Activated CD8-positive, alpha-beta memory T cell treated with anti-CD3 and anti-CD28 coated beads, Interleukin-2, amount 50 U/mL, for 4 hours (primary cell): Measurements from ENCODE around the gene TMEM181.
"Not testable (repeated sequence)": the region's sequence is repeated elsewhere in the genome, so short reads cannot be mapped to it uniquely, and the experiment has no call there.

Source experiments
- DNase-seq: peaks from one replicate; pipeline ENCODE4 v3.0.0-alpha.2; 2020

The TMEM181 gene, protein sequence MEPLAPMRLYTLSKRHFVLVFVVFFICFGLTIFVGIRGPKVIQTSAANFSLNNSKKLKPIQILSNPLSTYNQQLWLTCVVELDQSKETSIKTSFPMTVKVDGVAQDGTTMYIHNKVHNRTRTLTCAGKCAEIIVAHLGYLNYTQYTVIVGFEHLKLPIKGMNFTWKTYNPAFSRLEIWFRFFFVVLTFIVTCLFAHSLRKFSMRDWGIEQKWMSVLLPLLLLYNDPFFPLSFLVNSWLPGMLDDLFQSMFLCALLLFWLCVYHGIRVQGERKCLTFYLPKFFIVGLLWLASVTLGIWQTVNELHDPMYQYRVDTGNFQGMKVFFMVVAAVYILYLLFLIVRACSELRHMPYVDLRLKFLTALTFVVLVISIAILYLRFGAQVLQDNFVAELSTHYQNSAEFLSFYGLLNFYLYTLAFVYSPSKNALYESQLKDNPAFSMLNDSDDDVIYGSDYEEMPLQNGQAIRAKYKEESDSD

GRCh38 chr6:158559895-158560835 lies at the start of gene TMEM181:
Gene TMEM181, plus strand, starts transcription at chr6:158560091. Its CDS starts 134 bp downstream, at chr6:158560225.
- peak; percentile 92 for DNase-seq

DNA sequence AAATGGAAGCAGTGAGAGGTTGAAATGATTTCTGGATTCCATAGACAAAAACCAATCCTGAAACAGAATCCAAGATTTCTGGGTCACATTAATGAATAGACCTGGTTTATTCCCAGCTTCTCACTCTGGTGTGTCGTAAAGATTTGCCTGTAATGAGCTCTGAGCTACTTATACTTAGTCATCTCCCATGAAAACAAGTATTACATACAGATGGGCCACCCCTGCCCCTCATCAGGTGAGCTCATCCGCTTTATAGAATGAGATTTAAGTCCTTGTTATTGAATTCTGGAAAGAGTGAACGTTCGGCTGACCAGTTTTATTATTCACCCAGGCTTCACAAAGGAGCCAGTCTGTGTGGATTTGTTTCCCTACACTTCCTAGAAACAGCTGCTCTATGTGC lies 47.1 kb upstream of the TMEM181 start:
- DNase-seq, result no peak

DNA sequence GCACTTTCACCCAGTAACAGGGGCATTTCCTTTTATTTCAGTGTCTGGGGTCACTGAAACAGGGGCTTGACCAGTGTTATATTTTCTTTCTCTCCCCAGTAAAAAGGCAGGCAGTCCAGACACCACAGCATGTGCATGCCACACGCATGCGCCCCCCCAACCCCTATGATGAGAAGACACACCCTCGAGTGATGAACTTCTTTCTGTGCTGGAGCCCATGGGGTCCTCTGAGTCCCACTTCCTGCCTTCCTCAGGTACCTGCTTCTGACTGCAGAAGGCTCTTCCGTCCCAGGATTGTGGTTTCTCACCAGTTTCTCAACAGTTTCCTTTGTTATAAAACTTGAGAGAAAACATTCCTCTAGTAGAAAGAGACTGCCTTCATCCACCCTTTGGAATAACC lies 45.7 kb upstream of the TMEM181 start:
- no peak for DNase-seq

- DNase-seq, result no peak
These were observed 44.9 kb upstream of the TMEM181 start for GRCh38 chr6:158514991-158515390.

DNA sequence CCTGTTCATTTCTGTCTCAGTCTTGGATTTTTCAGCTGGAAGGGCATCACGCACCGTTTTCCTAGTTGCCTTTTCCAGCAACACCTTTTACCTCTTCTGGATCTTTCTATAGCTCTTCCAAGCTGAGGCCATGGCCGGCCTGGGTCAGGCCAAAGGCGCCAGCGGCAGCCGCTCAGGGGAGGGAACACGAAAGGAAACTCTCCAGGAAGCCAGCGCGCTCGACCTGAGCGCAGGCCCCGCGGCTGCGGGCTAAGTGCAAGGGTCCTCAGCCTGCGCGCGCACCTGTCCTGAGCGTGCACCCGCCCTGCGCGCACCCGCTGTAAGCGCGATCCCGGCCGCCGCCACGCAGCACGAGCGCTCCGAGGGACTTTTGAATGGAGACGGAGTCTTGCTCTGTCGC lies 43.8 kb upstream of the TMEM181 start:
- no peak for DNase-seq

- DNase-seq, result no peak
These were observed 42.9 kb upstream of the TMEM181 start for GRCh38 chr6:158517038-158517437.

- no peak for DNase-seq
These were observed 42.3 kb upstream of the TMEM181 start for GRCh38 chr6:158517581-158517980.

GRCh38 chr6:158518191-158519127 lies 41.4 kb upstream of the TMEM181 start:
- DNase-seq, result peak; percentile 47

DNA sequence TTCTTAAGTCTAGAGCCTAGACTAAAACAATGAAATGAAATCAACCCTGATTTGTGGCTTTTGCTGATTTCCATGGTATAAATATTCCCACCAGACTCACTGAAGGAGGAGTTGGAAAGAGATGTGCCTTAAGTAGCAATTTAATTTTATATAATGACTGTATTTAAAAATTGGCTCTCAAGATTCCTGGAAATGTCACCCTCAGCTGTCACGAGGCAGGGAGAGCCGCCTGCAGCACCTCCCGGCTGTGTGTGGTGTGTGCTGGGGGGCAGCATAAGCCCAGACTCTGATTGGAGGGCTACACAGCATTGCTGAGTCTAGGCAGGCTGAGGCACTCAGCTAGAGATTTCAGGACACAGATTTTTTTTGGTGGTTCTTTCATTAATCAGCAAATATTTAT lies 40.6 kb upstream of the TMEM181 start:
- DNase-seq, result no peak

DNA sequence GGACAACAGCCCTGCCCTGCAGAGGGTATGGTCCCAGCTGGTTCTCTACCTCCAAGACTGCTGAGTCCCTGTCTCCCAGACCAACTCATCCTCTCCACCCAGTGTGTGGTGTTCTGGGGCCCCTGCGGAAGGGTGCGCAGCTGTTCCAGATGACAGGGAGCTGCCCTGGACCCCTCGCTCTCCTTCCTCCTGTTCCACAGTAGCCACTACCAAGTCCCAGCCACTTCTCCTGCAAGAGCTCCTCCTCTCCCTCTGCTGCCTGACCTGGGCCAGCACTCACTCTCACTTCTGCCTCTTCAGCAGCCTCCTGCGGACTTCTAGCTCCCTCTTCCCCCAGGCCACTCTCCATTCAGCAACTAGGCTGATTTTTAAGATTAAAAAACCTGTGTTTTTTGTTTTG lies 40.1 kb upstream of the TMEM181 start:
- DNase-seq, result no peak

GRCh38 chr6:158520975-158521374 lies 38.9 kb upstream of the TMEM181 start:
- not testable (repeated sequence) for DNase-seq

DNA sequence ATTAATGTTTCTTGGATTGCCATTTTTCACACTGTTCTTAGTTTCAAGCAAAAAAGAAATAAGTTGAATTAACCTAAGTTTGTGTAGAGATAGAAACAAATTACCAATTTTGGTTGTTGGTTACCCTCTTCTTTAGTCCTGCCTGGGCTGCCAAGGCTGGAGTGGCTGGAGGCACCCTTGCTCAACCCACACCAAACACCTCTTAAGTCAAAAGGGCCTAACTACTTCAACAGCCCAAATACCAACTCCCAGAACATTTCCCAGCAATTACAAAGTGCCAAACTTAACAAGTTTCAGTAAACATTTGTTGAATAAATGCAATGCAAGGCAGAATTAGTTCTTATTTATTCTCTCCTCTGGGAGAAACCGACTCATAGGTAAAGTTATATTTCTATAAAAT lies 38.1 kb upstream of the TMEM181 start:
- DNase-seq, result no peak

- DNase-seq, result no peak
These were observed 37.3 kb upstream of the TMEM181 start for GRCh38 chr6:158522616-158523015.

DNA sequence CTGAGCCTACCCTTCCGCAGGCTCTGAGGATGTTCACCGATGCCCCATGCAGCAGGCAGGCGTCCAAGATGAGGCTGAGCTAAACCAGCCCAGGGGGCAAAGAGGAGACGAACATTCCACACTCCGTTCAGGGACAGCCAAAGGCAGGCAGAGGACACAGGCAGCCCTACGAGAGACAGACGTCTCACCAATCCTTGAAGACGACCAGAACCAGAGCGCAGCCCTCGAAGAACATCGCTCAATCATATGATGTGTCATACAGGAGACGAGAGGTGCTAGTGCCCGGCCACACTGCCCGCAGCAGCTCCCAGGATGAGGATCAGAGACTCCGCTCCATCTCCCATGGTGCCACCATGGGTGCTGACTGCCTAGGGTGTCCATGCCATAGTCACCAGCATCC lies 35.6 kb upstream of the TMEM181 start:
- DNase-seq, result no peak

GRCh38 chr6:158527858-158528257 lies 32.0 kb upstream of the TMEM181 start:
- DNase-seq, result not testable (repeated sequence)

GRCh38 chr6:158528826-158529225 lies 31.1 kb upstream of the TMEM181 start:
- DNase-seq, result no peak

GRCh38 chr6:158529629-158530028 lies 30.3 kb upstream of the TMEM181 start:
- DNase-seq, result no peak

GRCh38 chr6:158531566-158531965 lies 28.3 kb upstream of the TMEM181 start:
- DNase-seq, result no peak

DNA sequence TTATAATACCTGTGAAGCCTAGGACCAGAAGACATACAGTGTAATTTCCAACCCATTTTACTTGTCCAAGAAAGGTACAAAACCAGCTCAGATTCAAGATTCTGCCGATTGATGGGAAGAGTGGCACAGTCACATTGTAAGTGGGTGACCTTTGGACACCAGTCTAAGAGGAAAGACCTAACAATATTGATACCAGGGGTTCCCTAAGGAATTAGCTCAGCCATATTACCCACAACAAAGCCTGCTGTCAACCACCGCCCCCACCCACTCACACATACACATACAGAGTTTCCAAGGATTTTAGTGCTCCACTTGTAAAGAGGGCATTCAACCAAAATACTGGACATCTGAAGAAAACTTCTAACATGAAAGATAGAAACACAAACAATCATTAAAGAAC lies 27.9 kb upstream of the TMEM181 start:
- no peak for DNase-seq

- peak; percentile 66 for DNase-seq
These were observed 23.6 kb upstream of the TMEM181 start for GRCh38 chr6:158536084-158536890.
